Panc1 (cell line): ENCODE measurements around the gene ADGRA1. TPM values are rescaled to one million over a fixed set of nuclear protein-coding genes. Genes with fewer than 3 reads are reported as not detected.

Experiments
- ATAC-seq: fragments of 200-7000 bp; cut with Tn5 transposase; 2 replicates; pipeline ENCODE4 v1.9.1; 2020; ENCODE audit warnings: mild to moderate bottlenecking, moderate library complexity
- BruUV-seq: library from RNA; stranded (reverse); fragments of 400-500 nt; replicated peaks from 2 replicates; lab custom pipeline; 2021; lab: Mats Ljungman, UMichigan
- CTCF ChIA-PET: fragments of 300-600 bp; sonication (Branson Sonifier 250); formaldehyde crosslinking; loops from one replicate; lab custom pipeline; 2022; ENCODE audit warnings: antibody characterized with exemption; lab: Charles Lee
- POLR2A ChIA-PET: fragments of 300-600 bp; sonication (Branson Sonifier 250); formaldehyde crosslinking; loops from one replicate; lab custom pipeline; 2022; ENCODE audit warnings: antibody characterized with exemption; lab: Charles Lee
- DNase-seq: peaks from one replicate; pipeline ENCODE4 v3.0.0-alpha.2; 2010; ENCODE audit warnings: low read depth, low spot score
- H3K27ac ChIP-seq: 2 replicates; pipeline ENCODE4 v1.5.1; 2011; ENCODE audit warnings: mild to moderate bottlenecking, low read length, inconsistent platforms
- H3K27me3 ChIP-seq: fragments of 200-500 bp; sonication (Bioruptor generic); 2 replicates; pipeline ENCODE4 v1.6.0; 2014; ENCODE audit warnings: low read length, inconsistent platforms; ENCODE audit not compliant: control insufficient read depth, insufficient read depth
- H3K36me3 ChIP-seq: fragments of 200-500 bp; sonication (Bioruptor generic); 2 replicates; pipeline ENCODE4 v1.5.1; 2014; ENCODE audit warnings: inconsistent platforms, mild to moderate bottlenecking, low read length, moderate library complexity; ENCODE audit not compliant: control insufficient read depth, insufficient read depth
- H3K4me1 ChIP-seq: 2 replicates; pipeline ENCODE4 v1.5.1; 2011; ENCODE audit warnings: inconsistent platforms, mild to moderate bottlenecking, low read length, moderate library complexity; ENCODE audit not compliant: control insufficient read depth, insufficient read depth
- H3K4me3 ChIP-seq, 2 experiments: 2 replicates each; pipeline ENCODE4 v1.5.1; 2011 to 2012; ENCODE audit warnings: low read depth in 2 of 2, low read length in 2 of 2, mild to moderate bottlenecking in 2 of 2, inconsistent platforms in 1 of 2, moderate library complexity in 1 of 2
- H3K9me3 ChIP-seq: fragments of 200-500 bp; sonication (Bioruptor generic); 2 replicates; pipeline ENCODE4 v1.5.1; 2014; ENCODE audit warnings: low read depth, mild to moderate bottlenecking, inconsistent platforms, low read length, moderate library complexity; ENCODE audit not compliant: control insufficient read depth, insufficient read depth
- CTCF ChIP-seq: fragments of 450-650 bp; IDR thresholded peaks from 2 replicates; pipeline ENCODE4 v1.5.1; 2017; ENCODE audit warnings: mild to moderate bottlenecking
- POLR2AphosphoS5 ChIP-seq: IDR thresholded peaks from 2 replicates; pipeline ENCODE4 v1.6.1; 2012; ENCODE audit warnings: mild to moderate bottlenecking, low read depth, low read length, moderate library complexity
- REST ChIP-seq, 2 experiments: IDR thresholded peaks; 2 replicates each; pipeline ENCODE4 v1.6.1; 2011 to 2012; ENCODE audit warnings: low read depth in 2 of 2, control low read depth in 1 of 2, low read length in 1 of 2, mild to moderate bottlenecking in 1 of 2, moderate library complexity in 1 of 2; ENCODE audit not compliant: insufficient read depth in 1 of 2
- SIN3A ChIP-seq: IDR thresholded peaks from 2 replicates; pipeline ENCODE4 v1.6.1; 2012; ENCODE audit warnings: low read depth, mild to moderate bottlenecking, low read length, moderate library complexity, borderline replicate concordance; ENCODE audit not compliant: insufficient read depth
- TCF7L2 ChIP-seq: IDR thresholded peaks from 2 replicates; pipeline ENCODE4 v1.6.1; 2011; ENCODE audit warnings: mild to moderate bottlenecking, low read depth, low read length, inconsistent platforms
- in situ Hi-C: cut with HindIII; loops from 2 replicates; pipeline ENCODE4 v1.10.0; 2016; ENCODE audit warnings: low sequenced_read_pairs, low pct_unique_long_range_greater_than_20kb
- intact Hi-C: fragments of 100-400 bp; cut with micrococcal nuclease; formaldehyde crosslinking; loops from one replicate; pipeline ENCODE4 v1.10.0; 2022; ENCODE audit not compliant: unreplicated experiment
- total RNA-seq: library from RNA; stranded (reverse); gene quantifications from one replicate; pipeline ENCODE4 v1.2.1, GENCODE V29; 2021; ENCODE audit not compliant: unreplicated experiment

Gene ADGRA1
- total RNA-seq, 1 experiment from 2014 or later = 0.05 TPM

GRCh38 chr10:133042061-133042460 is 45.7 kb upstream of the ADGRA1 start:
- ChIA-PET POLR2A (no interaction called here), CTCF (no interaction called here)
- no peaks in the 10 kb centered on the region for H3K36me3 ChIP-seq
- intact Hi-C loops (no loop called here), in situ Hi-C loops (no loop called here)
- H3K4me3 ChIP-seq = no peak overlapping the region
- H3K9me3 ChIP-seq = no peaks in the 10 kb centered on the region
- no peak for DNase-seq
- ATAC-seq = no peak
- H3K27me3 ChIP-seq = peaks cover 5% of the 10 kb centered on the region; the same call in 1 of the 2 replicates
- TF ChIP-seq REST (IDR thresholded peaks at IDR 0.05; ENCODE audit: insufficient read depth in 1 of 2, low read depth in 2 of 2, low read length in 1 of 2) = no peak
- no peak for TF ChIP-seq CTCF
- no peak for TF ChIP-seq POLR2AphosphoS5
- no peak for TF ChIP-seq TCF7L2
- TF ChIP-seq SIN3A = no peak
- H3K27ac ChIP-seq = no peak overlapping the region
- no TSS peak for BruUV-seq
- H3K4me1 ChIP-seq = no peaks in the 10 kb centered on the region

DNA sequence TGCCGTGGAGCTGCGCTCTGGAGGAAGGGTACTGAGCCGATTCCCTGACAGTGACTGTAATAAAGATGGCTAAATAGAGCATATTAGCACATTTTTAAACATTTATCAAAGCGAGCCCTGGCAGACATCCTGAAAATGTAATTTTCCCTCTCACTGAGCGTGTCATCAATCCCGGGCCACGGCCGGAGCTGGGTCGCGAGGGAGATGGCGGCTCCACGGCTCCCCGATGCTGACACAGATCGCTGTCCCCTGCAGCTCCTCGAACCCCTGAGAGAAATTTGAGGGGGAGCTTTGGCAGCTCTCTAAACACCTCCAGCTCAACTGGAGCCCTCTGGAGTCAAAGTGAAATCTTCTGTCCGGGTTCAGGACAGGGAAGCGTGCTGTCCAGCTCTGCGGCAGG is 44.9 kb upstream of the ADGRA1 start:
- Histone ChIP-seq H3K4me3 (no peak overlapping the region), H3K4me1 (no peaks in the 10 kb centered on the region), H3K27me3 (peaks cover 5% of the 10 kb centered on the region; the same call in 1 of the 2 replicates), H3K9me3 (no peaks in the 10 kb centered on the region), H3K36me3 (no peaks in the 10 kb centered on the region), H3K27ac (no peak overlapping the region)
- no TSS peak for BruUV-seq
- in situ Hi-C loops = no loop called here
- ChIA-PET POLR2A (no interaction called here), CTCF (no interaction called here)
- TF ChIP-seq SIN3A (no peak), CTCF (no peak), TCF7L2 (no peak), POLR2AphosphoS5 (no peak), REST (IDR thresholded peaks at IDR 0.05; ENCODE audit: insufficient read depth in 1 of 2, low read depth in 2 of 2, low read length in 1 of 2) (no peak)
- DNase-seq = no peak
- ATAC-seq = no peak
- intact Hi-C loops = no loop called here
